ENCODE measurements around the gene RABIF.

RABIF gene

GRCh38 chr1:202871367-202871766 lies 17.6 kb downstream of the RABIF start:
- DNase-seq = no peak

GRCh38 chr1:202862679-202863560 lies 26.0 kb downstream of the RABIF start:
- DNase-seq = no peak

GRCh38 chr1:202861420-202862132 lies 27.4 kb downstream of the RABIF start:
- DNase-seq = peak; percentile 78

GRCh38 chr1:202860744-202861419 lies 28.1 kb downstream of the RABIF start:
- peak; percentile 23 for DNase-seq

GRCh38 chr1:202858789-202859414 lies 30.0 kb downstream of the RABIF start:
- no peak for DNase-seq

GRCh38 chr1:202858331-202858730 lies 30.6 kb downstream of the RABIF start:
- DNase-seq = peak; percentile 62

- DNase-seq = no peak
Measured at GRCh38 chr1:202857136-202857610, 31.8 kb downstream of the RABIF start.

GRCh38 chr1:202856014-202856413 lies 32.9 kb downstream of the RABIF start:
- no peak for DNase-seq

GRCh38 chr1:202854787-202855186 lies 34.2 kb downstream of the RABIF start:
- no peak for DNase-seq

GRCh38 chr1:202852163-202852904 lies 36.6 kb downstream of the RABIF start:
- DNase-seq = no peak

GRCh38 chr1:202850593-202851362 lies 38.2 kb downstream of the RABIF start:
- no peak for DNase-seq

GRCh38 chr1:202848191-202848542 lies 40.8 kb downstream of the RABIF start:
- no peak for DNase-seq

- DNase-seq = no peak
Measured at GRCh38 chr1:202844935-202845334, 44.0 kb downstream of the RABIF start.

- DNase-seq = no peak
Measured at GRCh38 chr1:202844259-202844658, 44.7 kb downstream of the RABIF start.

- no peak for DNase-seq
Measured at GRCh38 chr1:202843081-202843480, 45.9 kb downstream of the RABIF start.

GRCh38 chr1:202837746-202838262 lies 51.1 kb downstream of the RABIF start:
- no peak for DNase-seq

GRCh38 chr1:202836623-202837403 lies 52.1 kb downstream of the RABIF start:
- DNase-seq = no peak

GRCh38 chr1:202835548-202836072 lies 53.3 kb downstream of the RABIF start:
- DNase-seq = peak; percentile 42

GRCh38 chr1:202834771-202835547 lies 54.0 kb downstream of the RABIF start:
- DNase-seq = no peak
